K562 (cell line): ENCODE data around the gene UBR4. TPM values are rescaled to one million over a fixed set of nuclear protein-coding genes. Genes with fewer than 3 reads are reported as not detected.

ENCODE experiments used
- ATAC-seq: fragments of 200-7000 bp; cut with Tn5 transposase; 3 replicates; pipeline ENCODE4 v1.9.1; 2020; ENCODE audit warnings: moderate library complexity
- BruUV-seq: library from RNA; stranded (reverse); fragments of 400-500 nt; replicated peaks from 2 replicates; lab custom pipeline; 2021; lab: Mats Ljungman, UMichigan
- CTCF ChIA-PET: fragments of 300-600 bp; formaldehyde crosslinking; extraction: SDS; loops from one replicate; lab custom pipeline; 2021; ENCODE audit warnings: low intra/inter-chr PET ratio; lab: Yijun Ruan, JAX
- POLR2A ChIA-PET: fragments of 300-600, 350-650 bp; sonication (Branson Sonifier 250); formaldehyde crosslinking; extraction: SDS; loops from one replicate; lab custom pipeline; 2021; ENCODE audit warnings: antibody characterized with exemption, inconsistent platforms; lab: Yijun Ruan, JAX
- DNase-seq, 4 experiments: peaks; one replicate each; pipeline versions ENCODE4 v3.0.0 to v3.0.0-alpha.2; 2011 to 2018; ENCODE audit warnings: low spot score in 3 of 4, mixed read lengths in 3 of 4; ENCODE audit errors: extremely low read depth in 1 of 4
- FAIRE-seq: peaks from 2 replicates; lab custom pipeline; 2011; peaks lifted over from hg19 to GRCh38; lab: Jason Lieb, UNC
- H2AFZ ChIP-seq: 2 replicates; pipeline ENCODE4 v1.6.0; 2011; ENCODE audit warnings: low read depth, low read length, control low read depth, inconsistent platforms
- H3K27ac ChIP-seq: fragments of 200-600 bp; 3 replicates; pipeline ENCODE4 v1.8.0; 2011; ENCODE audit warnings: low read depth, mild to moderate bottlenecking, control low read depth, inconsistent platforms, low read length, moderate library complexity, mixed read lengths; ENCODE audit errors: extremely low read depth
- H3K27me3 ChIP-seq, 2 experiments: fragments of 300-600 bp in 1 of 2; 2 replicates in 1 of 2; 3 replicates in 1 of 2; pipeline versions ENCODE4 v1.6.0 to v1.8.0; 2011; ENCODE audit warnings: inconsistent platforms in 2 of 2, low read length in 2 of 2, mild to moderate bottlenecking in 1 of 2, mixed read lengths in 1 of 2, moderate library complexity in 1 of 2; ENCODE audit not compliant: control insufficient read depth in 2 of 2, insufficient read depth in 2 of 2
- H3K36me3 ChIP-seq: fragments of 300-600 bp; 3 replicates; pipeline ENCODE4 v1.8.0; 2011; ENCODE audit warnings: mild to moderate bottlenecking, low read length, inconsistent platforms; ENCODE audit not compliant: control insufficient read depth, insufficient read depth
- H3K4me1 ChIP-seq, 2 experiments: fragments of 200-600 bp in 1 of 2; replicated peaks in 1 of 2; 2 replicates in 1 of 2; 3 replicates in 1 of 2; pipeline versions ENCODE4 v1.5.1 to v1.8.0; 2011; ENCODE audit warnings: inconsistent platforms in 2 of 2, low read length in 2 of 2, mild to moderate bottlenecking in 1 of 2, mixed read lengths in 1 of 2, moderate library complexity in 1 of 2; ENCODE audit not compliant: control insufficient read depth in 2 of 2, insufficient read depth in 2 of 2
- H3K4me2 ChIP-seq: 2 replicates; pipeline ENCODE4 v1.6.1; 2011; ENCODE audit warnings: low read length, control low read depth, inconsistent platforms, mixed read lengths; ENCODE audit not compliant: insufficient read depth
- H3K4me3 ChIP-seq: fragments of 200-600 bp; sonication (generic), shearing (Covaris generic); 2 replicates; pipeline ENCODE4 v1.5.1; 2016; ENCODE audit warnings: control low read depth, inconsistent platforms
- H3K79me2 ChIP-seq: fragments of 200-600 bp; 3 replicates; pipeline ENCODE4 v1.8.0; 2011; ENCODE audit warnings: low read length, inconsistent platforms; ENCODE audit not compliant: control insufficient read depth, insufficient read depth
- H3K9ac ChIP-seq, 2 experiments: 2 replicates each; pipeline versions ENCODE4 v1.6.0 to v1.6.1; 2011; ENCODE audit warnings: low read depth in 2 of 2, low read length in 2 of 2, control low read depth in 1 of 2, inconsistent platforms in 1 of 2, mild to moderate bottlenecking in 1 of 2, mixed read lengths in 1 of 2; ENCODE audit not compliant: insufficient read depth in 1 of 2
- H3K9me1 ChIP-seq: one replicate; pipeline ENCODE4 v1.6.0; 2011; ENCODE audit warnings: inconsistent platforms, mild to moderate bottlenecking, low read length, moderate library complexity; ENCODE audit not compliant: control insufficient read depth, insufficient read depth
- H3K9me3 ChIP-seq: replicated peaks from 2 replicates; pipeline ENCODE4 v1.5.1; 2011; ENCODE audit warnings: low read depth, low read length, inconsistent platforms; ENCODE audit not compliant: control insufficient read depth, insufficient read depth
- H4K20me1 ChIP-seq: replicated peaks from 2 replicates; pipeline ENCODE4 v1.6.1; 2011; ENCODE audit warnings: low read length, inconsistent platforms, mixed read lengths; ENCODE audit not compliant: control insufficient read depth, insufficient read depth
- WGBS: fragments of 100-300 bp; shearing (Covaris generic); methylation state at CpG from one replicate; pipeline ENCODE4 v1.1.6; 2016; ENCODE audit warnings: low coverage, mixed read lengths; ENCODE audit not compliant: insufficient coverage; ENCODE audit errors: missing lambda C conversion rate; 5-methylcytosine and 5-hydroxymethylcytosine counted together
- in situ Hi-C: fragments of 300-500 bp; cut with MboI; formaldehyde crosslinking; loops from 4 replicates; pipeline ENCODE4 v1.15.0; 2018; ENCODE audit warnings: inconsistent platforms, mixed read lengths
- intact Hi-C: fragments of 100-400 bp; cut with micrococcal nuclease; formaldehyde crosslinking; loops from 2 replicates; pipeline ENCODE4 v1.14.2; 2022
- polyA plus RNA-seq, 8 experiments: library from polyadenylated mRNA; depleted of rRNA in 4 of 8; stranded (reverse) in 5 of 8; unstranded in 3 of 8; fragments of >200 nt; fragmentation: Nextera tagmentation in 2 of 8; fragmentation: Illumina TruSeq in 1 of 8; extraction: Ambion mirVana in 2 of 8; extraction: Trizol in 1 of 8; gene quantifications; 2 replicates each; pipeline versions ENCODE4 v1.2.1 to v1.2.3, GENCODE V29; 2011 to 2014; ENCODE audit warnings: inconsistent platforms in 1 of 8, missing spikeins in 1 of 8
- total RNA-seq, 7 experiments: library from RNA; depleted of rRNA in 6 of 7; stranded (reverse); fragments of >200 nt in 6 of 7; fragmentation: Illumina TruSeq in 2 of 7; extraction: Trizol in 2 of 7; gene quantifications; 2 replicates each; pipeline versions ENCODE4 v1.2.1 to v1.2.3, GENCODE V29; 2011 to 2021; ENCODE audit warnings: low replicate concordance in 1 of 7
- TF ChIP-seq, protein P1 (sequence below): fragments of 450-650 bp; IDR thresholded peaks from 2 replicates; pipeline ENCODE4 v1.6.1; 2016; ENCODE audit warnings: mild to moderate bottlenecking, moderate library complexity
- TF ChIP-seq, protein P2 (sequence below), 2 experiments: fragments of 450-650 bp; IDR thresholded peaks; 2 replicates each; pipeline ENCODE4 v1.6.1; 2016; ENCODE audit warnings: mild to moderate bottlenecking in 2 of 2, borderline replicate concordance in 1 of 2, low read depth in 1 of 2, moderate library complexity in 1 of 2

Gene UBR4
- total and polyA plus RNA-seq, 9 of the 15 experiments (the other 6 are each of a cell fraction or from before 2014, with no cell fraction given): 55.4 to 277 (median 123) TPM

DNA sequence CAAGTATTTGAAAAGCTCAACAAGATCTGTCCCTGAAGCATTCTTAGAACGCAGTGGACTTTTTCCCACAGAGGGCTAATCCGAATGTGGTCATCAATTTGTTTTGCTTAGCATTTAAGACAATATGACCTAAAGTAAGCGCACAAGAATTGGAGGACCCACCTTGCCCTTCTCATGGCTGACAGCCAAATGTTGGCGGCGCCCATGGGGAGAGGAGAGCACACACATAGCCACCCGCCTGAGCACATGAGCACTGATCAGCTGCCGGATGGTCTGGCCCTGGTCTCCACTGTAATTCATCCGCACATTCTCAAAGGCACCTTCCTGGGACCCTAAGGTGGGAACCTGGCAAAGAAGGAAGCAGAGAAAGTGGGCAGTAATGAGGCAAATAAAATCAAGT is 52.4 kb downstream of the UBR4 start:
- no peaks in the 10 kb centered on the region for H3K9me1 ChIP-seq
- peaks cover 100% of the 10 kb centered on the region for H3K36me3 ChIP-seq
- H3K79me2 ChIP-seq: no peaks in the 10 kb centered on the region
- in situ Hi-C loops (no loop called here), intact Hi-C loops (no loop called here)
- H2AFZ ChIP-seq: no peak overlapping the region
- no peak for ATAC-seq
- 96% methylated on average over 8 of the region's 8 CpGs for whole genome bisulfite sequencing
- H3K9ac ChIP-seq: no peak overlapping the region
- no peak for FAIRE-seq
- H3K4me3 ChIP-seq: no peak overlapping the region
- H3K4me2 ChIP-seq: no peak overlapping the region
- H3K27me3 ChIP-seq: no peaks in the 10 kb centered on the region
- no peak overlapping the region for H3K27ac ChIP-seq
- no peaks in the 10 kb centered on the region for H4K20me1 ChIP-seq
- no peak for DNase-seq
- BruUV-seq: no TSS peak
- no peaks in the 10 kb centered on the region for H3K9me3 ChIP-seq
- no peaks in the 10 kb centered on the region for H3K4me1 ChIP-seq
- ChIA-PET POLR2A (interaction anchor here (1.0 to 2.1 kb wide), 2 partner anchors 12 to 34 kb away, joined by 5 to 8 read pairs; no protein-coding TSS in a partner anchor), CTCF (no interaction called here)
- TF ChIP-seq, protein P1, sequence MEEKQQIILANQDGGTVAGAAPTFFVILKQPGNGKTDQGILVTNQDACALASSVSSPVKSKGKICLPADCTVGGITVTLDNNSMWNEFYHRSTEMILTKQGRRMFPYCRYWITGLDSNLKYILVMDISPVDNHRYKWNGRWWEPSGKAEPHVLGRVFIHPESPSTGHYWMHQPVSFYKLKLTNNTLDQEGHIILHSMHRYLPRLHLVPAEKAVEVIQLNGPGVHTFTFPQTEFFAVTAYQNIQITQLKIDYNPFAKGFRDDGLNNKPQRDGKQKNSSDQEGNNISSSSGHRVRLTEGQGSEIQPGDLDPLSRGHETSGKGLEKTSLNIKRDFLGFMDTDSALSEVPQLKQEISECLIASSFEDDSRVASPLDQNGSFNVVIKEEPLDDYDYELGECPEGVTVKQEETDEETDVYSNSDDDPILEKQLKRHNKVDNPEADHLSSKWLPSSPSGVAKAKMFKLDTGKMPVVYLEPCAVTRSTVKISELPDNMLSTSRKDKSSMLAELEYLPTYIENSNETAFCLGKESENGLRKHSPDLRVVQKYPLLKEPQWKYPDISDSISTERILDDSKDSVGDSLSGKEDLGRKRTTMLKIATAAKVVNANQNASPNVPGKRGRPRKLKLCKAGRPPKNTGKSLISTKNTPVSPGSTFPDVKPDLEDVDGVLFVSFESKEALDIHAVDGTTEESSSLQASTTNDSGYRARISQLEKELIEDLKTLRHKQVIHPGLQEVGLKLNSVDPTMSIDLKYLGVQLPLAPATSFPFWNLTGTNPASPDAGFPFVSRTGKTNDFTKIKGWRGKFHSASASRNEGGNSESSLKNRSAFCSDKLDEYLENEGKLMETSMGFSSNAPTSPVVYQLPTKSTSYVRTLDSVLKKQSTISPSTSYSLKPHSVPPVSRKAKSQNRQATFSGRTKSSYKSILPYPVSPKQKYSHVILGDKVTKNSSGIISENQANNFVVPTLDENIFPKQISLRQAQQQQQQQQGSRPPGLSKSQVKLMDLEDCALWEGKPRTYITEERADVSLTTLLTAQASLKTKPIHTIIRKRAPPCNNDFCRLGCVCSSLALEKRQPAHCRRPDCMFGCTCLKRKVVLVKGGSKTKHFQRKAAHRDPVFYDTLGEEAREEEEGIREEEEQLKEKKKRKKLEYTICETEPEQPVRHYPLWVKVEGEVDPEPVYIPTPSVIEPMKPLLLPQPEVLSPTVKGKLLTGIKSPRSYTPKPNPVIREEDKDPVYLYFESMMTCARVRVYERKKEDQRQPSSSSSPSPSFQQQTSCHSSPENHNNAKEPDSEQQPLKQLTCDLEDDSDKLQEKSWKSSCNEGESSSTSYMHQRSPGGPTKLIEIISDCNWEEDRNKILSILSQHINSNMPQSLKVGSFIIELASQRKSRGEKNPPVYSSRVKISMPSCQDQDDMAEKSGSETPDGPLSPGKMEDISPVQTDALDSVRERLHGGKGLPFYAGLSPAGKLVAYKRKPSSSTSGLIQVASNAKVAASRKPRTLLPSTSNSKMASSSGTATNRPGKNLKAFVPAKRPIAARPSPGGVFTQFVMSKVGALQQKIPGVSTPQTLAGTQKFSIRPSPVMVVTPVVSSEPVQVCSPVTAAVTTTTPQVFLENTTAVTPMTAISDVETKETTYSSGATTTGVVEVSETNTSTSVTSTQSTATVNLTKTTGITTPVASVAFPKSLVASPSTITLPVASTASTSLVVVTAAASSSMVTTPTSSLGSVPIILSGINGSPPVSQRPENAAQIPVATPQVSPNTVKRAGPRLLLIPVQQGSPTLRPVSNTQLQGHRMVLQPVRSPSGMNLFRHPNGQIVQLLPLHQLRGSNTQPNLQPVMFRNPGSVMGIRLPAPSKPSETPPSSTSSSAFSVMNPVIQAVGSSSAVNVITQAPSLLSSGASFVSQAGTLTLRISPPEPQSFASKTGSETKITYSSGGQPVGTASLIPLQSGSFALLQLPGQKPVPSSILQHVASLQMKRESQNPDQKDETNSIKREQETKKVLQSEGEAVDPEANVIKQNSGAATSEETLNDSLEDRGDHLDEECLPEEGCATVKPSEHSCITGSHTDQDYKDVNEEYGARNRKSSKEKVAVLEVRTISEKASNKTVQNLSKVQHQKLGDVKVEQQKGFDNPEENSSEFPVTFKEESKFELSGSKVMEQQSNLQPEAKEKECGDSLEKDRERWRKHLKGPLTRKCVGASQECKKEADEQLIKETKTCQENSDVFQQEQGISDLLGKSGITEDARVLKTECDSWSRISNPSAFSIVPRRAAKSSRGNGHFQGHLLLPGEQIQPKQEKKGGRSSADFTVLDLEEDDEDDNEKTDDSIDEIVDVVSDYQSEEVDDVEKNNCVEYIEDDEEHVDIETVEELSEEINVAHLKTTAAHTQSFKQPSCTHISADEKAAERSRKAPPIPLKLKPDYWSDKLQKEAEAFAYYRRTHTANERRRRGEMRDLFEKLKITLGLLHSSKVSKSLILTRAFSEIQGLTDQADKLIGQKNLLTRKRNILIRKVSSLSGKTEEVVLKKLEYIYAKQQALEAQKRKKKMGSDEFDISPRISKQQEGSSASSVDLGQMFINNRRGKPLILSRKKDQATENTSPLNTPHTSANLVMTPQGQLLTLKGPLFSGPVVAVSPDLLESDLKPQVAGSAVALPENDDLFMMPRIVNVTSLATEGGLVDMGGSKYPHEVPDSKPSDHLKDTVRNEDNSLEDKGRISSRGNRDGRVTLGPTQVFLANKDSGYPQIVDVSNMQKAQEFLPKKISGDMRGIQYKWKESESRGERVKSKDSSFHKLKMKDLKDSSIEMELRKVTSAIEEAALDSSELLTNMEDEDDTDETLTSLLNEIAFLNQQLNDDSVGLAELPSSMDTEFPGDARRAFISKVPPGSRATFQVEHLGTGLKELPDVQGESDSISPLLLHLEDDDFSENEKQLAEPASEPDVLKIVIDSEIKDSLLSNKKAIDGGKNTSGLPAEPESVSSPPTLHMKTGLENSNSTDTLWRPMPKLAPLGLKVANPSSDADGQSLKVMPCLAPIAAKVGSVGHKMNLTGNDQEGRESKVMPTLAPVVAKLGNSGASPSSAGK: no peak
- TF ChIP-seq, protein P2, sequence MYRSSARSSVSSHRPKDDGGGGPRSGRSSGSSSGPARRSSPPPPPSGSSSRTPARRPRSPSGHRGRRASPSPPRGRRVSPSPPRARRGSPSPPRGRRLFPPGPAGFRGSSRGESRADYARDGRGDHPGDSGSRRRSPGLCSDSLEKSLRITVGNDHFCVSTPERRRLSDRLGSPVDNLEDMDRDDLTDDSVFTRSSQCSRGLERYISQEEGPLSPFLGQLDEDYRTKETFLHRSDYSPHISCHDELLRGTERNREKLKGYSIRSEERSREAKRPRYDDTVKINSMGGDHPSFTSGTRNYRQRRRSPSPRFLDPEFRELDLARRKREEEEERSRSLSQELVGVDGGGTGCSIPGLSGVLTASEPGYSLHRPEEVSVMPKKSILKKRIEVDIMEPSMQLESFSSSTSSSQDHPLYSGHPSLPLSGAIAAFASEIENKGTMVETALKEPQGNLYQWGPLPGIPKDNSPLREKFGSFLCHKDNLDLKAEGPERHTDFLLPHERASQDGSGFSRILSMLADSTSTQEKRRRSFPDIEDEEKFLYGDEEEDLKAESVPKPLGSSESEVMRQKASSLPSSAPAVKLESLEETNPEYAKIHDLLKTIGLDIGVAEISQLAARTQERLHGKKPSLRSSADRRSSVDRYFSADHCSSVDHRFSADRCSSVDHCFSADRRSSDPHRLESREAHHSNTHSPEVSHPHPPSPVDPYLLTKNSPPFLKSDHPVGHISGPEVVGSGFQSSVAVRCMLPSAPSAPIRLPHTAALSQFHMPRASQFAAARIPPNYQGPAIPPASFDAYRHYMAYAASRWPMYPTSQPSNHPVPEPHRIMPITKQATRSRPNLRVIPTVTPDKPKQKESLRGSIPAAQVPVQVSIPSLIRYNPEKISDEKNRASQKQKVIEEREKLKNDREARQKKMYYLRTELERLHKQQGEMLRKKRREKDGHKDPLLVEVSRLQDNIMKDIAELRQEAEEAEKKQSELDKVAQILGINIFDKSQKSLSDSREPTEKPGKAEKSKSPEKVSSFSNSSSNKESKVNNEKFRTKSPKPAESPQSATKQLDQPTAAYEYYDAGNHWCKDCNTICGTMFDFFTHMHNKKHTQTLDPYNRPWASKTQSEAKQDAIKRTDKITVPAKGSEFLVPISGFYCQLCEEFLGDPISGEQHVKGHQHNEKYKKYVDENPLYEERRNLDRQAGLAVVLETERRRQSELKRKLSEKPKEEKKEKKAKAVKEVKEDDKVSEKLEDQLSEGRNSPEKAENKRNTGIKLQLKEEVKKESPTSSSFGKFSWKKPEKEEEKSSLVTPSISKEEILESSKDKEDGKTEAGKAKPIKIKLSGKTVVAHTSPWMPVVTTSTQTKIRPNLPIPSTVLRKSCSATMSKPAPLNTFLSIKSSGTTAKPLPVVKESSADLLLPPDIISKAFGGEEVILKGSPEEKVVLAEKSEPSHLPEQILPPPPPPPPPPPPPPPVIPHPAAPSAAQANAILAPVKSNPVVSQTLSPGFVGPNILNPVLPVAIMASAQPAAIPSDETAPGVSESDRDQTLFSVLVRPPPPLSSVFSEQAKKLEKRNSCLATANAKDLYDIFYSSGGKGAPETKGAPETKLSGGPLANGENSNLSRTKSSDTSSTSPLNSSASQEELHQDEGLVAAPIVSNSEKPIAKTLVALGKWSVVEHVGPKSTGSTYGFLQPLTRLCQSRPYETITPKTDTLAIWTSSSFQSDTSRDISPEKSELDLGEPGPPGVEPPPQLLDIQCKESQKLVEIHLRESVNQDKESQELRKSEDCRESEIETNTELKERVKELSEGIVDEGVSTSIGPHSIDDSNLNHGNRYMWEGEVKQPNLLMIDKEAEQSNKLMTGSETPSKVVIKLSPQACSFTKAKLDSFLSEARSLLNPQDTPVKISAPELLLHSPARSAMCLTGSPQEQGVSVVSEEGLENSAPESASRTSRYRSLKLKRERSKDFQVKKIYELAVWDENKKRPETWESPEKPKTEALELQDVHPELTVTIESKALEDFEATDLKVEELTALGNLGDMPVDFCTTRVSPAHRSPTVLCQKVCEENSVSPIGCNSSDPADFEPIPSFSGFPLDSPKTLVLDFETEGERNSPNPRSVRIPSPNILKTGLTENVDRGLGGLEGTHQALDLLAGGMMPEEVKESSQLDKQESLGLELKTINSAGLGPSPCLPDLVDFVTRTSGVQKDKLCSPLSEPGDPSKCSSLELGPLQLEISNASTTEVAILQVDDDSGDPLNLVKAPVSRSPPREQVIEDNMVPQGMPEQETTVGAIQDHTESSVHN (IDR thresholded peaks at IDR 0.05; ENCODE audit: borderline replicate concordance in 1 of 2, low read depth in 1 of 2): no peak
